Keratinocyte (primary cell): ENCODE results near the gene CHD2. TPM values are rescaled to one million over a fixed set of nuclear protein-coding genes. Genes with fewer than 3 reads are reported as not detected.

ENCODE experiments used
- DNase-seq: peaks from one replicate; pipeline ENCODE4 v3.0.0-alpha.2; 2011; ENCODE audit warnings: low read depth, missing footprints, low spot score
- FAIRE-seq: peaks from 2 replicates; lab custom pipeline; 2011; peaks lifted over from hg19 to GRCh38; lab: Jason Lieb, UNC
- H2AFZ ChIP-seq: 2 replicates; pipeline ENCODE4 v1.6.0; 2012; ENCODE audit warnings: low read length, control low read depth, inconsistent platforms; ENCODE audit not compliant: control insufficient read depth
- H3K27ac ChIP-seq: 2 replicates; pipeline ENCODE4 v1.5.1; 2011; ENCODE audit warnings: low read length; ENCODE audit not compliant: control insufficient read depth, insufficient read depth
- H3K27me3 ChIP-seq: 3 replicates; pipeline ENCODE4 v1.6.0; 2011; ENCODE audit warnings: low read length; ENCODE audit not compliant: control insufficient read depth, insufficient read depth; ENCODE audit errors: extremely low read depth
- H3K36me3 ChIP-seq, 2 experiments: 2 replicates in 1 of 2; 3 replicates in 1 of 2; pipeline ENCODE4 v1.5.1; 2011; ENCODE audit warnings: low read length in 2 of 2, mild to moderate bottlenecking in 1 of 2; ENCODE audit not compliant: control insufficient read depth in 2 of 2, insufficient read depth in 2 of 2; ENCODE audit errors: extremely low read depth in 1 of 2
- H3K4me1 ChIP-seq: 3 replicates; pipeline ENCODE4 v1.5.1; 2011; ENCODE audit warnings: low read length; ENCODE audit not compliant: control insufficient read depth, insufficient read depth; ENCODE audit errors: extremely low read depth
- H3K4me2 ChIP-seq: 3 replicates; pipeline ENCODE4 v1.6.0; 2011; ENCODE audit warnings: low read depth, low read length; ENCODE audit not compliant: control insufficient read depth, insufficient read depth; ENCODE audit errors: extremely low read depth
- H3K4me3 ChIP-seq, 3 experiments: fragments of 200-600 bp in 1 of 3; sonication (generic) in 1 of 3; 2 replicates in 2 of 3; 3 replicates in 1 of 3; pipeline ENCODE4 v1.5.1; 2011 to 2016; ENCODE audit warnings: low read length in 3 of 3, mild to moderate bottlenecking in 3 of 3, control low read depth in 2 of 3, inconsistent platforms in 1 of 3, low read depth in 1 of 3, mixed read lengths in 1 of 3, mixed run types in 1 of 3, moderate library complexity in 1 of 3; ENCODE audit not compliant: control insufficient read depth in 2 of 3, insufficient read depth in 2 of 3; ENCODE audit errors: extremely low read depth in 1 of 3
- H3K79me2 ChIP-seq: 2 replicates; pipeline ENCODE4 v1.6.0; 2012; ENCODE audit warnings: low read length; ENCODE audit not compliant: control insufficient read depth, insufficient read depth
- H3K9ac ChIP-seq: 3 replicates; pipeline ENCODE4 v1.6.0; 2011; ENCODE audit warnings: low read length; ENCODE audit not compliant: control insufficient read depth, insufficient read depth; ENCODE audit errors: extremely low read depth
- H3K9me1 ChIP-seq: 3 replicates; pipeline ENCODE4 v1.6.0; 2011; ENCODE audit warnings: low read length; ENCODE audit not compliant: control insufficient read depth, insufficient read depth; ENCODE audit errors: extremely low read depth
- H3K9me3 ChIP-seq: 2 replicates; pipeline ENCODE4 v1.5.1; 2012; ENCODE audit warnings: low read depth, low read length; ENCODE audit not compliant: control insufficient read depth
- H4K20me1 ChIP-seq: 3 replicates; pipeline ENCODE4 v1.6.0; 2011; ENCODE audit warnings: low read length; ENCODE audit not compliant: control insufficient read depth, insufficient read depth; ENCODE audit errors: extremely low read depth
- EZH2 ChIP-seq: IDR thresholded peaks from one replicate; pipeline ENCODE4 v1.6.1; 2012; ENCODE audit warnings: inconsistent platforms, mild to moderate bottlenecking, low read length, moderate library complexity
- dilution Hi-C: fragments of 300-500 bp; cut with MboI; formaldehyde crosslinking; loops from one replicate; pipeline ENCODE4 v1.7.0; 2020; ENCODE audit warnings: low sequenced_read_pairs; ENCODE audit not compliant: extremely low pct_ligation_motif_present
- polyA plus RNA-seq, 5 experiments: library from polyadenylated mRNA; depleted of rRNA in 3 of 5; stranded (reverse) in 3 of 5; stranded (forward) in 1 of 5; unstranded in 1 of 5; fragments of >200 nt; gene quantifications; 1 replicate in 1 of 5; 2 replicates in 3 of 5; 3 replicates in 1 of 5; pipeline versions ENCODE4 v1.2.1 to v1.2.3, GENCODE V29; 2011 to 2012; ENCODE audit warnings: missing spikeins in 2 of 5, low read depth in 1 of 5, low replicate concordance in 1 of 5
- TF ChIP-seq, protein P1 (sequence below), 3 experiments: IDR thresholded peaks in 1 of 3; conservative IDR thresholded peaks in 1 of 3; optimal IDR thresholded peaks in 1 of 3; 2 replicates in 2 of 3; 3 replicates in 1 of 3; pipeline versions ENCODE3 to v1.5.1; 2011; ENCODE audit warnings: low read length in 3 of 3, mild to moderate bottlenecking in 3 of 3, moderate library complexity in 2 of 3, control low read depth in 1 of 3, inconsistent platforms in 1 of 3; ENCODE audit not compliant: insufficient read depth in 2 of 3; ENCODE audit errors: extremely low read depth in 1 of 3

Gene CHD2
- polyA plus RNA-seq, 1 donor (not counting 4 experiments of a cell fraction or from before 2014, with no cell fraction given) = 62.0 TPM

DNA sequence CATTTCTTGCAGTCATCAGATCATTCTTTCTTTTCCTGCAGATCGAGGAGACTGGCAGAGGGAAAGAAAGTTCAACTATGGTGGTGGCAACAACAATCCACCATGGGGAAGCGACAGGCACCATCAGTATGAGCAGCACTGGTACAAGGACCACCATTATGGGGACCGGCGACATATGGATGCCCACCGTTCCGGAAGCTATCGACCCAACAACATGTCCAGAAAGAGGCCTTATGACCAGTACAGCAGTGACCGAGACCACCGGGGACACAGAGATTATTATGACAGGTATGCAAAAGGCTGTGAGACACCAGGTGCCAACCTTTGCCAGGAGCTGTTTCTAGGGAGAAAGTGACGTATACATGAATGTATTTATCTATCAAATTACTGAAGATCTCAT lies 119.8 kb downstream of the CHD2 start:
- no peak overlapping the region for H3K9ac ChIP-seq
- no peak overlapping the region for H2AFZ ChIP-seq
- TF ChIP-seq, protein P1, sequence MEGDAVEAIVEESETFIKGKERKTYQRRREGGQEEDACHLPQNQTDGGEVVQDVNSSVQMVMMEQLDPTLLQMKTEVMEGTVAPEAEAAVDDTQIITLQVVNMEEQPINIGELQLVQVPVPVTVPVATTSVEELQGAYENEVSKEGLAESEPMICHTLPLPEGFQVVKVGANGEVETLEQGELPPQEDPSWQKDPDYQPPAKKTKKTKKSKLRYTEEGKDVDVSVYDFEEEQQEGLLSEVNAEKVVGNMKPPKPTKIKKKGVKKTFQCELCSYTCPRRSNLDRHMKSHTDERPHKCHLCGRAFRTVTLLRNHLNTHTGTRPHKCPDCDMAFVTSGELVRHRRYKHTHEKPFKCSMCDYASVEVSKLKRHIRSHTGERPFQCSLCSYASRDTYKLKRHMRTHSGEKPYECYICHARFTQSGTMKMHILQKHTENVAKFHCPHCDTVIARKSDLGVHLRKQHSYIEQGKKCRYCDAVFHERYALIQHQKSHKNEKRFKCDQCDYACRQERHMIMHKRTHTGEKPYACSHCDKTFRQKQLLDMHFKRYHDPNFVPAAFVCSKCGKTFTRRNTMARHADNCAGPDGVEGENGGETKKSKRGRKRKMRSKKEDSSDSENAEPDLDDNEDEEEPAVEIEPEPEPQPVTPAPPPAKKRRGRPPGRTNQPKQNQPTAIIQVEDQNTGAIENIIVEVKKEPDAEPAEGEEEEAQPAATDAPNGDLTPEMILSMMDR (optimal IDR thresholded peaks at IDR 0.05 in 1 of 3, IDR thresholded peaks at IDR 0.05 in 1 of 3, conservative IDR thresholded peaks at IDR 0.05 in 1 of 3; ENCODE audit: extremely low read depth in 1 of 3, insufficient read depth in 2 of 3, low read length in 3 of 3) = no peak
- TF ChIP-seq EZH2 = no peak
- H3K9me1 ChIP-seq = peaks cover 4% of the 10 kb centered on the region
- H3K4me3 ChIP-seq = no peak overlapping the region
- H3K4me2 ChIP-seq = no peak overlapping the region
- peaks cover 17% of the 10 kb centered on the region for H3K79me2 ChIP-seq
- H4K20me1 ChIP-seq = peaks cover 6% of the 10 kb centered on the region
- H3K36me3 ChIP-seq = peaks cover 43 to 54% of the 10 kb centered on the region in 2 experiments
- no peak overlapping the region for H3K27ac ChIP-seq
- H3K9me3 ChIP-seq = no peaks in the 10 kb centered on the region
- dilution Hi-C loops = no loop called here
- no peak for FAIRE-seq
- no peak for DNase-seq
- no peaks in the 10 kb centered on the region for H3K27me3 ChIP-seq
- no peaks in the 10 kb centered on the region for H3K4me1 ChIP-seq

DNA sequence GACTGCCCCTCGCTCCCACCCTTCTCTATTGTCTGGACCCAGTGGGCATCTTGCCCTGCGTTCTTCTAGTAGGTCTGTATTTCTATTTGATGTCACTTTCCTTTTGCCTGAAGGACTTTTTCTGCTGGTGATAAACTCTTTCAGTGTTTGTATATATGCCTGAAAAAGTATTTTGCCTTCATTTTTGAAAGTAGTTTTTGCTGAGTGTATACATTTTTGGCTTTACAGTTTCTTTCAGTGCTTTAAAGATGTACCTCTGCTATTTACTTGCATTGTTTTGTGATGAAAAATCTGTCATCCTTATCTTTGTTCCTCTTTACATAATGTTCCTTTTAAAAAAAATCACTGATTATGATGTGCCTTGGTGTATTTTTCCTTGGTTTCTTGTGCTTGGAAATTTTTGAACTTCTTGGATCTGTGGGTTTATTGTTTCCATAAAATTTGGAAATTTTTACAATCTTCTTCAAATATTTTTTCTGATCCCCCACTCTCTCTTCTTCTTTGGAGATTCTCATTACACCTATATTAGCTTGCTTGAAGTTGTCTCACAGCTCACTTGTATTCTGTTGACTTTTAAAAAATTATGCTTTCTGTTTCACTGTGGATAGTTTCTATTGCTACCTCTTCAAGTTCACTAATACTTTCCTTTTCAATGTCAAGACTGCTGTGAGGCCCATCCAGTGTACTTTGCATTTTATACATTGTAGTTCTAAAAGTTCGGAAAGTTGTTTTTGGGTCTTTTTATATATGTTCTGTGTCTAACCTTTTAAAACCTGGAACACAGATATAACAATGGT lies 121.0 kb downstream of the CHD2 start:
- Histone ChIP-seq H3K9me1 (peaks cover 4% of the 10 kb centered on the region), H3K4me1 (no peaks in the 10 kb centered on the region), H3K27ac (no peak overlapping the region), H3K9ac (no peak overlapping the region), H4K20me1 (peaks cover 7% of the 10 kb centered on the region), H3K9me3 (no peaks in the 10 kb centered on the region), H3K27me3 (no peaks in the 10 kb centered on the region), H3K36me3 (peaks cover 47 to 59% of the 10 kb centered on the region in 2 experiments), H2AFZ (no peak overlapping the region), H3K4me2 (no peak overlapping the region), H3K4me3 (no peak overlapping the region), H3K79me2 (peaks cover 24% of the 10 kb centered on the region)
- TF ChIP-seq, protein P1 (optimal IDR thresholded peaks at IDR 0.05 in 1 of 3, IDR thresholded peaks at IDR 0.05 in 1 of 3, conservative IDR thresholded peaks at IDR 0.05 in 1 of 3; ENCODE audit: extremely low read depth in 1 of 3, insufficient read depth in 2 of 3, low read length in 3 of 3) = no peak
- TF ChIP-seq EZH2 = no peak
- no peak for DNase-seq
- dilution Hi-C loops = no loop called here
- FAIRE-seq = no peak
